Nephron progenitor cell (in vitro differentiated cells): Measurements from ENCODE around the gene TMCC2.
A peak's percentile ranks its signal among the peaks of the same experiment; 100 is the strongest.

Experiments used
- DNase-seq: peaks from one replicate; pipeline ENCODE4 v3.0.0; 2021
- H3K27ac Mint-ChIP-seq: 2 replicates; pipeline ENCODE4 v1.8.0; 2021; ENCODE audit warnings: mild to moderate bottlenecking, moderate library complexity, mixed read lengths
- H3K27me3 Mint-ChIP-seq: 2 replicates; pipeline ENCODE4 v1.8.0; 2021; ENCODE audit warnings: mild to moderate bottlenecking, low read depth, mixed read lengths; ENCODE audit not compliant: poor library complexity
- H3K36me3 Mint-ChIP-seq: 2 replicates; pipeline ENCODE4 v1.8.0; 2021; ENCODE audit warnings: low read depth, mixed read lengths
- H3K4me1 Mint-ChIP-seq: 2 replicates; pipeline ENCODE4 v1.8.0; 2021; ENCODE audit warnings: mixed read lengths
- H3K4me3 Mint-ChIP-seq: 2 replicates; pipeline ENCODE4 v1.8.0; 2021; ENCODE audit warnings: mild to moderate bottlenecking, moderate library complexity, mixed read lengths
- H3K9me3 Mint-ChIP-seq: 2 replicates; pipeline ENCODE4 v1.8.0; 2021; ENCODE audit warnings: mild to moderate bottlenecking, moderate library complexity, mixed read lengths
- CTCF ChIP-seq: fragments of 200-600 bp; sonication (generic); IDR thresholded peaks from 2 replicates; pipeline ENCODE4 v1.5.0; 2021; ENCODE audit warnings: antibody characterized with exemption

Gene TMCC2

GRCh38 chr1:205319081-205320018 lies 91.6 kb downstream of the TMCC2 start:
- TF ChIP-seq CTCF: no peak
- H3K4me1 Mint-ChIP-seq: peaks cover 70% of the 10 kb centered on the region
- peak overlapping the region; percentile 76 for H3K27ac Mint-ChIP-seq
- no peak for DNase-seq
- H3K36me3 Mint-ChIP-seq: no peaks in the 10 kb centered on the region
- peaks cover 7% of the 10 kb centered on the region for H3K27me3 Mint-ChIP-seq
- H3K4me3 Mint-ChIP-seq: peak overlapping the region; percentile 99
- H3K9me3 Mint-ChIP-seq: no peaks in the 10 kb centered on the region

DNA sequence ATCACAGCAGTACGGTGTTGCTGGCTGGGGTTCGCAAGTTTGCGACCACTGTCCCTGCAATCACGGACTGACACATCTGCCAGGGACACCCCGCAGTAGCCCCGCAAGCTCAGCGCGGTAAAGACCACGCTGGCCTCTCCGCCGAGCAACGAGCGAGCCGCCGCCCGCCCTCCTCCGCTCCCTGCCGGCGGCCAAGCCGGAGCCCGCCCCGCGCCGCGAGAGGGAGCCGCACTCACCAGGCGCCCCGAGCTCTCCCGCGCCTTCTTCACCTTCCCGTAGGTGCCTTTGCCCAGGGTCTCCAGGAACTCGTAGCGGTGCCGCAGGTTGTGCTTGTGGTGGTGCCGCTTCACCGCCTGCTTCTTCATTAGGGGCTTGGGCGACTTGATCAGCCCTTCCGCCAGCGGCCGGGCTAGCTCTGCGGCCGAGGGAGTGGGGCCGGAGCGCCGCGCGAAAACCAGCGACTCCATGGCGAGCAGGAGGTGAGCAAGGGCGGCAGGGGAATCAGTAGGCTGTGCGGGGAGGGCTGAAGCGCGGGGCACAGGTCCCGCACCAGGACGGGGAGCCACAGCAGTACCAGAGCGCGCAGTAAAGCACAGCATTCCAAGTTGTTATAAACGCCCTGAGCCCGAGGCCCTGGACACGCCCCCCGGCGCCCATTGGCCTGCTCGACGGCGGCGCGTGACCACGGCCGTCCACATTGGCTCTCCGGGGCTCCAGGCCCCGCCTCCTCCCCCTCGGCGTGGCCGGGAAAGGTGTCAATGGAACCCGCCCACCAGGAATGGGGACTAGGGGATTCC lies 93.6 kb downstream of the TMCC2 start, which contains the start of gene NUAK2:
Gene NUAK2 (minus strand): TSS at position 584 of the 797 bp plus-strand sequence. CDS start 117 bp downstream, at position 467.
- DNase-seq: peak; percentile 94
- Mint-ChIP-seq H3K27me3 (peaks cover 13% of the 10 kb centered on the region), H3K4me1 (peaks cover 65% of the 10 kb centered on the region), H3K36me3 (no peaks in the 10 kb centered on the region), H3K9me3 (no peaks in the 10 kb centered on the region), H3K4me3 (peak within 1 kb of the TSS; percentile 99), H3K27ac (peak within 1 kb of the TSS; percentile 72)
- no peak for TF ChIP-seq CTCF

DNA sequence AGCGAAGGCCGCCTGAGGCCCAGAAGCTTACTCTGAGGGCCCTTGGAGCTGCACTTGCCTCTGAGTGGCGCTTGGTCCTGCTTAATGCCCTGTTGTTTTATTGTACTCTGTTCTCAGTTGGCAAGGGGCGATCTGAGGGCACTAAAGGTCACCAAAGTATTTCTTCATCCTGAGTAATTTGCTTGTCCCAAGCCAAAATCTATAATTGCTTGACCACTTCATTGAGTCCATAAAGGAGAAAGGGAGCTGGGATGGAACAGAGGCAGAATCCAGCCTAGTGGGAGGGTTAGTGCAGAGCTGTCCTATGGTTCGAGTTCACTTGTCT lies 94.2 kb downstream of the TMCC2 start:
- no peak overlapping the region for H3K27ac Mint-ChIP-seq
- TF ChIP-seq CTCF: no peak
- H3K9me3 Mint-ChIP-seq: no peaks in the 10 kb centered on the region
- peaks cover 13% of the 10 kb centered on the region for H3K27me3 Mint-ChIP-seq
- peak overlapping the region; percentile 50 for H3K4me3 Mint-ChIP-seq
- H3K4me1 Mint-ChIP-seq: peaks cover 61% of the 10 kb centered on the region
- H3K36me3 Mint-ChIP-seq: no peaks in the 10 kb centered on the region
- DNase-seq: no peak
